GM23338 (cell line): ENCODE measurements around the gene PLA2G4B.

ENCODE experiments used
- CTCF ChIP-seq, 2 experiments: fragments of 200-600 bp in 1 of 2; sonication (generic) in 1 of 2; conservative IDR thresholded peaks; 2 replicates each; pipeline versions ENCODE4 v1.5.1 to v1.6.1; 2016 to 2017; ENCODE audit warnings: antibody characterized with exemption in 2 of 2, low read depth in 2 of 2, mild to moderate bottlenecking in 2 of 2, moderate library complexity in 1 of 2
- POLR2AphosphoS5 ChIP-seq: IDR thresholded peaks from 2 replicates; pipeline ENCODE4 v1.6.1; 2016; ENCODE audit warnings: antibody characterized with exemption, low read depth

DNA sequence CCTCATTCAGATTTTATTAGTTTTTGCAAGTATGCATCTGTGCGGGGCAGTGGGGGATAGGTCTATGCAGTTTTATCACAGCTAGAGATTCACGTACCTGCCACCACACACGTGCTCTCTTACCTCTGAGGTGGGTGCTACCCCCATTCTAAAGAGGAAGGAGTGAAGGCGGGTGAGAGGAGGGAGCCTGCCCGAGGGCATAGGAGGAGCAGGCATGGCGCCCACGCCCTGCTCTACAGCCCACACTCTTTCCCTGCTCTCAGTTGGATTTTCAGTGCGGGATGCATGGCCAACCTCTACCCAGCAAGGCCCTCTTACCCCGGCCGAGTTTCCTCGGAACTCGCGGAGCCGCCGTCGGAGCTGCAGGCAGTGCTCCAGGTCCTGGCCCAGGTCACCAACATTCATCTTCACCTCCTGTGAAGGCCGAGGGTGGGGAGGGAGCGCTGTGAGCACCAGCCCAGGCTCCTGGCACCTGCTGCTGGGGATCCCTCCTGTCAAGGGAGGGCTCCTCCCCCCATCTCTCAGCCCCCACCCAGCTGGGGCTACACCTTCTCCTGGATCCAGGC is 26.9 kb downstream of the PLA2G4B start:
- TF ChIP-seq CTCF (conservative IDR thresholded peaks at IDR 0.05; ENCODE audit: low read depth in 2 of 2): no peak
- TF ChIP-seq POLR2AphosphoS5: no peak
